HepG2 (cell line): Measurements from ENCODE around the gene IGF2BP3.

ENCODE experiments used
- BRD4 ChIP-seq: sonication (generic); formaldehyde crosslinking; IDR thresholded peaks from 2 replicates; pipeline ENCODE4 v1.4.0; 2020; ENCODE audit warnings: missing genetic modification reagents
- CENPT ChIP-seq: sonication (generic); formaldehyde crosslinking; IDR thresholded peaks from 2 replicates; pipeline ENCODE4 v1.8.0; 2022; ENCODE audit warnings: low read depth, mild to moderate bottlenecking, moderate library complexity, missing genetic modification reagents
- FOXM1 ChIP-seq: sonication (generic); formaldehyde crosslinking; IDR thresholded peaks from 2 replicates; pipeline ENCODE4 v1.5.0; 2020; ENCODE audit warnings: missing genetic modification reagents
- MXI1 ChIP-seq: IDR thresholded peaks from 3 replicates; pipeline ENCODE4 v1.6.1; 2012; ENCODE audit warnings: low read depth, low read length, inconsistent platforms, borderline replicate concordance
- RFX3 ChIP-seq: IDR thresholded peaks from 2 replicates; pipeline ENCODE4 v1.6.1; 2016; ENCODE audit warnings: missing biosample characterization, missing genetic modification reagents
- RNF2 ChIP-seq: fragments of 450-650 bp; conservative IDR thresholded peaks from 2 replicates; pipeline ENCODE4 v1.6.1; 2016; ENCODE audit warnings: low read depth
- TAF15 ChIP-seq: fragments of 200-400 bp; formaldehyde crosslinking; IDR thresholded peaks from one replicate; pipeline ENCODE4 v1.6.1; 2018; ENCODE audit warnings: mild to moderate bottlenecking, low read depth, low read length; ENCODE audit not compliant: poor library complexity, severe bottlenecking
- TCF7 ChIP-seq: sonication (generic); IDR thresholded peaks from 2 replicates; pipeline ENCODE4 v1.6.1; 2016; ENCODE audit warnings: antibody characterized with exemption, low read depth
- TF ChIP-seq, protein P1 (sequence below): sonication (generic); formaldehyde crosslinking; IDR thresholded peaks from 2 replicates; pipeline ENCODE4 v1.4.0; 2020; ENCODE audit warnings: missing genetic modification reagents

DNA sequence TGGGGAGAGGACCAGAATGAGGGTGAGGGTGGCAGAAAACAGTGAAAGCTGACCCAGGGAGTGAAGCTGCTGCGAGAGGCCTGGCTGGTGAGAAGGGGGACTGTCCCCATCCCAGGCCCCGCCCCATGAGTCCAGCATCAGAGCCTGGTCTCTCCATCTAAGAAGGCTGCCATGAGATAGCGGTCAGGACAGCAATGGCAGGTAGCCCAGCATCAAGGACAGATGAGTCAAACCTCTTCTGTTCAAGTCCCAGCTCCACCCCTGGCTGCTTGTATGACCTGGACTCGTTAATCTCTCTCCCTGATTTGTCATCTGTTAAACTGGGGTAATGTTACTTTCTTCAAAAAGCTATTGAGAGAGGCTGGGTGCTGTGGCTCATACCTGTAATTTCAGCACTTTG is 201.5 kb downstream of the IGF2BP3 start:
- TF ChIP-seq FOXM1 (no peak), TAF15 (no peak), MXI1 (no peak), RNF2 (no peak), CENPT (no peak), BRD4 (CRISPR knock-in tag) (no peak), TCF7 (no peak), RFX3 (CRISPR knock-in tag) (no peak)
- TF ChIP-seq, protein P1, sequence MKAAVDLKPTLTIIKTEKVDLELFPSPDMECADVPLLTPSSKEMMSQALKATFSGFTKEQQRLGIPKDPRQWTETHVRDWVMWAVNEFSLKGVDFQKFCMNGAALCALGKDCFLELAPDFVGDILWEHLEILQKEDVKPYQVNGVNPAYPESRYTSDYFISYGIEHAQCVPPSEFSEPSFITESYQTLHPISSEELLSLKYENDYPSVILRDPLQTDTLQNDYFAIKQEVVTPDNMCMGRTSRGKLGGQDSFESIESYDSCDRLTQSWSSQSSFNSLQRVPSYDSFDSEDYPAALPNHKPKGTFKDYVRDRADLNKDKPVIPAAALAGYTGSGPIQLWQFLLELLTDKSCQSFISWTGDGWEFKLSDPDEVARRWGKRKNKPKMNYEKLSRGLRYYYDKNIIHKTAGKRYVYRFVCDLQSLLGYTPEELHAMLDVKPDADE (CRISPR knock-in tag) = no peak
